GM21576 (cell line): Measurements from ENCODE around the gene MOV10L1.

Experiments
- ATAC-seq: cut with Tn5 transposase; IDR thresholded peaks from one replicate; pipeline ENCODE4 v1.9.1; 2021; ENCODE audit warnings: mild to moderate bottlenecking, moderate library complexity; ENCODE audit not compliant: unreplicated experiment

MOV10L1 gene

DNA sequence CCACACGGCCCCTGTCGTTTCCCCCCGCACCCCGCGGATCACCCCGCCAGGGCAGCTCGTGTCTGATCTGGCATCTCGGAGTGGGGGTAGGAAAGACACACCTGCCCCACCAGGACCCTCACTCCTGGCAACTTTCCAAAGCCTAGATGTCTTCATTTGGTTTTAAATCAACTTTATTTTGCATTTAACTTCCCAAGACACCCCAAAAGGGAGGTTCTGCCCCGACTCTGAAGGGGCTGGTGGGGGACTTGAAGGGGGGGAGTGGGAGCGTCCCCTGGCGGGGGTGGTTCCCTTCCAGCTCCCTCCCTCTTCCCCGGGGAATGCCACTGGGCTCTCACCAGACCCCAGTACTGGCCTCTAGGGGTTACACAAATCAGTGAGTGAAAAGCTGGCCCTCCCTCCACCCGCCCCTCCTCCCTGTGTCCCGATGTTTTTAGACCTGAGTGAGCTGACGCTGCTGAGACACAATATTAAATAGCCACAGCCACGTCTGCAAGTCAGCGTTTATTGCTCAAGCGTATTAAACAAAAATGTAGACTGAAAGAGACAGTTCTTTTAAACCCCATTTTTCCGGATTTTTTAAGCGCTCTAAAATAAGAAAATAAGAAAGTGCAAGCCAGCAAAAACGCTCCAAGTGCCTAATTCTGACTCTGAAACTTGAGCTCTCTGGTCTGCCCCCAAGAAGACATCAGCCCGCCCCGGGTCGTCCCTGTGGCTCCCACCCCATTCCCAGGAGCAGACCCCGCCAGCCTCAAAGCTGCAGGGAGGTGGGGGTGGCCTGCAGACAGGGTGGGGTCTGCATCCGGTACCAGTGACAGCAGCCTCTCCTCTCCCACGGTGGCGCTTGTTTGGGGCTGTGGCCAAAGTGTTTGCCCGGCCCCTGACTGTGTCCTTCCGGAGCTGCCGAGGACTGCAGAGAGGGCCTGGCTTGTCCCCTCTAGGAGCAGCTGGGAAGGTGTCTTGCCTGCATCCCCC lies 30.6 kb upstream of the MOV10L1 start:
- ATAC-seq = no peak

DNA sequence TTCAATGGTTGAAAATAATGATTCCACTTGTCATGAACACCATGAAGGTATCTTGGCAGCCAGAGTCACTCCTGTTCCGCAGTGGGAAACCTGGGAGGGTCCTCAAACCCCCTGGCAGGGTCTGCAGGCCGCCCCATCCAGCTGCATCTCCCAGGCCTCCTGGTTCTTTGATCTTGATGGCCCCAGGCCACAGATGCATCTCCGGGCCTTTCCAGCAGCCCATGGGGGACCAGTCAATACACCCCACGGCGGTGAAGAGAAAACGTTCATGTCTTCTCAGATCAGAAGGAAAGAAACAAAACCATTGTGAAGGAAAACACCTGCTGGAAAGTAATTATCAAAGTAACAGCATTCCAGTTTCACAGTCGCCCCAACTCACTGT lies 29.9 kb upstream of the MOV10L1 start:
- ATAC-seq = no peak

DNA sequence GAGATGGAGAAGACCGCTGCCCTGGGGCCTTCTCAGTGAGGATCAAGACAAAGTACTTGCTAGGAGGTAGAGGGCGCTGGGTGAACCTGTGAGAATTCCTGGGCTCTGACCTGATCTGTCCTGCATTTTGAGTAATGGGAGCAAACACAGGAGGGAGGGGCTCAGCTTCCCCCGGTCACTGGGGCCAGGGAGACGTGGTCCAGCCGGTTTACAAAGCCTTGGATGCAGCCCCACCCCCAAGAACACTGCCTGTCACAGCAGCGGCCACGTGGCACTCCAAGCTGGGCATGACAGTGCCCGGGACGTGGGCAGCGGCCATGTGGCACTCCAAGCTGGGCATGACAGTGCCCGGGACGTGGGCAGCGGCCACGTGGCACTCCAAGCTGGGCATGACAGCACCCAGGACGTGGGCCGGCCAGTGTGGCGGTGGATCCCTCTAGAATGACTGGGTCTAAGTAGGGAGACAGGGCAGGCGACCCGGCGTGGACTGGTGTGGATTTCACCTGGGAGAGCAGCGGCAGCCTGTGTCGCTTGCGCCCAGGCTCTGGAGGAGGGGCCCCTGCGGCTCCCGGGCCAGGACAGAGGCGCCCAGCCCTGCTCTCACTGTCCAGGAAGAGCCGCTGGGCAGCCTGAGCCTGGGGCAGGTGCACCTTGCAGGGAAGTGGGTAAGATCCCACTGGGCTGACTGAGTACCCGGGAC lies 29.2 kb upstream of the MOV10L1 start:
- no peak for ATAC-seq

DNA sequence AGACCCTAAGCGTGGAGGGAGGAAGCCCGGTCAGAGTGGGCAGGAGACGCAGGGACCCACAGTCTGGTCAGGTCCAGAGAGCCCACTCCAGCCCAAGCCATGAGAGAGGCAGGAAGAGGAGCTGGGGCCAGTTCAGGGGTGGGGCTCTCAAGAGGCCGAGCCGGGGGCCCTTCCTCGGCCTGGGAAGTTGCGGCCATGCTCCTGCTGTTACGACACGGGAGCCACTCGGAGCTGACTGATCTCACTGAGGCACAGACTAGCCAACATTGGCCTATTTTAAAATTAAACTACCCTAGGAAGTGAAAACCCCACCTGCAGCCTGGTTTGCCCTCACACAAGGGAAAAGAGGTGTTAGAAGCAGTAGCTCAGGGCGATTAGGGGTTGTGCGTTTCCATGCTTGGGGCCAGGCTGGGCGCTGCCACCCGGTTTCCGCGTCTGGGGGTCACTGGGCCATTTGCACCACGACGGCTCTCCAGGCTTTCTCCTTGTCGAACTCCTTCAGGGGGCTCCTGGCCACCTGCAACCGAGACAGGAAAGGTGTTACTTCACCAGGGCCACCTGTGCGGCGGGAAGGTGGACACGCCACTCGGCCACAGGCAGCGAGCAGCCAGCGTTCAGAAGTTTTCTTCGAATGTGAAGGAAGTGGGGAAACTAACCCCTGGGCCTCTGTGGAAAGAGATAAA lies 28.5 kb upstream of the MOV10L1 start:
- no peak for ATAC-seq

DNA sequence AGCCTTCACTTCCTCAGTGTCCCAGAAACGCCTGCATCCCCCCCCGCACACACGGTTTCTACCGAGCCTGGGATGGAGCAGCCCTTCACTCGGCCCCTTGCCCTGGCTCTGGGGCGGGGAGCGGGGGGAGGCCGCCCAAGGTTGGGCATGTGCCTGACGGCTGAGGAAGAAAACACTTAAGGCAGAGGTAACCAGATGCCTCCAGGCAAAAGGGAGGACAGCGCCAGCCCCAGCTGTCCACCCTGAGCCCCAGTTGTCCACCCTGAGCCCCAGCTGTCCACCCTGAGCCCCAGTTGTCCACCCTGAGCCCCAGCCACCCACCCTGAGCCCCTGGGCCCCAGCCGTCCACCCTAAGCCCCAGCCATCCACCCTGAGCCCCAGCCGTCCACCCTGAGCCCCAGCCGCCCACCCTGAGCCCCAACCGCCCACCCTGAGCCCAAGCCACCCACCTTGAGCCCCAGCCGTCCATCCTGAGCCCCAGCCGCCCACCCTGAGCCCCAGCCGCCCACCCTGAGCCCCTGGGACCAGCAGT lies 27.9 kb upstream of the MOV10L1 start:
- no peak for ATAC-seq

DNA sequence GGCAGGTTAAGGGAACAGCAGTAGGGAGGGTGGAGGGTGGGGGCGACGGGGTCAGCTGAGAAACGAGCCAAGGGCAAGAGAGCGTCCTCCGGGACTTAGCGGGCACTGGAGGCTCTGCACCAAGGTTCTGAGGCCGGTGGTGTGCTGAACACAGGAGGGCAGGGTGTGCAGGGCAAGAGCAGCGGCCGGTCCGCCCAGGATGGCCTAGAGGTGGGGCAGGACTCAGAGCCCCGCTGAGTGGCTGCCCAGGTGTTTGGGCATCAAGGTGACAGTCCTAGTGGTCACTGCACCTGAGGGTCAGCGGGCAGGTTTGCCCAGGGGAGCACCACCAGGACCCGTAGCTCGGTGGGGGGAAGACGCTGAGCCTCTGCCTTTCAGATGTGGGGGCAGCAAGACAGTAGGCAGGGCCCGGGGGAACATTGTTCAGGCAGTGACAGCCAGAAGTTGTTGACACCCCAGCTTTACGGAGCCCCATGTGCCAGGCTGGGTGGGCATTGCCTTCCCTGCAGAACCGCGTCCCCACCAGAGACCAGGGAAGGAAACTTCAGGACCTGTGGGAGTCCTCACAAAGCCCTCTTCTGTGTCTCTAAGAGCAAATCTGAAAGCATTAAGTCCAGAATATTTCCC lies 27.2 kb upstream of the MOV10L1 start:
- ATAC-seq = no peak

DNA sequence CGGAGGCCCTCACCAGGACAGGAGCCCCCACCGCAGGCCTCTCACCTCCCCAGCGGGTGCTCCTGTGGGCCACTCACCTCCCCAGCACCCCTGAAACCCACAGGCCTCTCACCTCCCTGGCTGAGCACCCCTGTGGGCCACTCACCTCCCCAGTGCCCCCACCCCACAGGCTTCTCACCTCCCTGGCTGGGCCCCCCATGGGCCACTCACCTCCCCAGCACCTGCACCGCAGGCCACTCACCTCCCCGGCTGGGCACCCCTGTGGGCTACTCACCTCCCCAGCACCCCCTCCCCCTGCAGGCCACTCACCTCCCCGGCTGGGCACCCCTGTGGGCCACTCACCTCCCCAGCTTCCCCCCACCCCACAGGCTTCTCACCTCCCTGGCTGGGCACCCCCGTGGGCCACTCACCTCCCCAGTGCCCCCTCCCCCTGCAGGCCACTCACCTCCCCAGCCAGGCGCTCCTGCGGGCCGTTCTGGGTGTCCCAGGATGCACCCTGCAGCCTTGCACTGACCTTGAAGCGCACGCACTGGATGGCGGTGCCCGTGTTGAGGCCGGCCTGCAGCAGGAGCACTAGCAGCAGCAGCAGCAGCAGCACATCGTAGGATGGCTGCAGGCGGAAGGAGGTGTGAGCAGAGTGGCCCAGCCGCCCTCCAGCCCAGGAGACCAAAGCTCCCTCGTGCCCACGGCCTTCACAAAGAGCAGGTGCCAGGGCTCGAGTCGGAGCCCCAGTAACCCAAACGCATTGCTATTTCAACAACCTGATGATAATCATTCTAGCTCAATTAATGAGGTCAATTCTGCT lies 26.0 kb upstream of the MOV10L1 start:
- no peak for ATAC-seq

DNA sequence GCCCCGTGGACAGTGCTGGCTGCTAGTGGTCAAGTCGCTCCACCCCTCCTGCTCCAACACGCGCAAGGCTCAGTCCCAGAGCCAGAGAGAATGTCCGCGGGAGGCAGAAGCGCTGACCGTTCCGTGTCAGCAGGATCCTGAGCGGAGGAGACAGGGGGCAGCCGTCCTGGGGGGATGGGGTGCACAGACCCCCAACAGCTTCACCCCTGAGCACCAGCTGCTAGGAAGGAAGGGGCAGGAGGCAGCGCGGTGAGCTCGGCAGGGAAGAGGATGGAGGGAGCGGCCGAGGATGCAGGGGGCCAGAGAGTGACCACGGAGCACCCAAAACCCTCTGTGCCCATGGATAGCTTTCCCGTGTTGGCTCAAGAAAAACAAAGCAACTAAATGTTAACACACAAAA lies 25.4 kb upstream of the MOV10L1 start:
- no peak for ATAC-seq

DNA sequence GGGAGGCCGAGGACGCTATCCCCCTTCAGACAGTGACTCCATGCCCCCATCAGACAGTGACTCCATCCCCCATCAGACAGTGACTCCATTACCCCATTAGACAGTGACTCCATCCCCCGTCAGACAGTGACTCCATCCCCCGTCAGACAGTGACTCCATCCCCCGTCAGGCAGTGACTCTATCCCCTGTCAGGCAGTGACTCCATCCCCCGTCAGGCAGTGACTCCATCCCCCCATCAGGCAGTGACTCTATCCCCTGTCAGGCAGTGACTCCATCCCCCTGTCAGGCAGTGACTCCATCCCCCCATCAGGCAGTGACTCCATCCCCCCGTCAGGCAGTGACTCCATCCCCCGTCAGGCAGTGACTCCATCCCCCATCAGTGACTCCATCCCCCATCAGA lies 22.6 kb upstream of the MOV10L1 start:
- ATAC-seq = no peak

DNA sequence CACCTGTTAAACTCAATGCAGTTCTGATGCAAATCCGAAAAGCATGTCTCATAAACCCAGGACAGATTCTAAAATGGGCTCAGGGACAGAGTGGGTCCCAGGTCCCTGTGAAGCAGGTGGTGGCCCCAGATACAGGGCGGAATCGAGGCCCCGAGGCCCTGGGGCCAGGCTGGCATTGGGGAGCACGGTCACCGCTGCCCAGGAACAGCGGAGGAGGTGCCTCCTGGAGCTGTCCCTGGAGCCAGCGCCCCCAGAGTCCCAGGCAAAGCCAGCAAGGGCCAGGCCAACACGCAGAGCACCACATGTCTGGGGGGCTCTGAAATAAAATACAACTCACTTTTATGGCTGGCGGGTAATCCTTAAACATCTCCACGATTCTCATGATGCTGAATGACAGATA lies 21.7 kb upstream of the MOV10L1 start:
- ATAC-seq = no peak

DNA sequence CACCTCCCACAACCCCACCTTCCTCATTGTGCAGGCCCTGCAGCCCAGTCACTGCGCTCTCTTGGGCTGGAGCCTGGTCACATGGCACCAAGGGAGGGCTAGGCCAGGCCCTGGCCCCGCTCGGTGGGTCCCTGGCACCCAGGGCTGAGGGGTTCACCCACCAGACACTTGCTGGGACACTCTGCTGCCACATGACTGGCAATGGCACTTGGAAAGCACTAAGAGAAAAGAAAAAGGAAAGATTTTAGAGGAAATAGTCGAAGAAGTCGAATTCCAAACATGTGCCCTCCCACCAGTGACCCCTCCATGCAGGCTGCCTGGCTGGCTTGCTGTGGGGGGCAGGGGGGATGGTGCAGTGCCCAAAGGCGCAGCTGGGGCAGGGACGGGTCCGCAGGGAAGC lies 19.4 kb upstream of the MOV10L1 start:
- no peak for ATAC-seq

DNA sequence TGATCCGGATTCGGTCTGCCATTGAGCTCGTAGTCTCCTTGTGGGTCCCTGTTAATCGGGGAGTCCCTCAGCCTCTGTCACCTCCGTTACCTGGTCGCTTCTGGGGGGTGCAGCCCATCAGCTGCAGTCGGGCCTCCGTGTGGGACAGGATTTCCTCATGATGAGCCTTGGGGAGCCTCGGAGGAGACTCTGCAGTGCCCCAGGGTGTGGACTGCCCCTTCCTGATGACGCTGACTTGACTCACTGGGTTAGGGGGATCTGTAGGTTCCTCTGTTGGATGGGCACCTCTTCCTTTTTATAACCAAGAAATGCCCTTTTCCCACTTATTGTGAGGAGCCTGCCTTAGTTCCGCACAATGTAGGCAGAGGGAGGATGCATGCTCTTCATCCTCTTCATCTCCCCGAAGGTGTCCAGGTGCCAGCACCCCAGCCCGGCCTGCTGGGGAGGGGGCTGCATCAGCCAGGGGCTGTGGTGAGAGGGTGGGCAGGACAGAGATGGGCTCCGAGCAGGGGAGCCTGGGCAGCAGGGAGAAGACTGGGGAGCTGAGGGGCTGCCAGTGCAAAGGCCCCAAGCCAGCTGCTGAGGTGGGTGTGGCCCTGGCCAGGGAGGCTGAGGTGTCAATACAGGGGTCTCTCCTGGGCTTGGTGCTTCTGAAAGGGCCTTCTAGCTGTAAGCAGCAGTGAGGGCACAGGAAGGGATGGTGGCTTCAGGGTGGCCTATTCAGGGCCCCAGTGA lies 18.2 kb upstream of the MOV10L1 start:
- ATAC-seq = no peak

DNA sequence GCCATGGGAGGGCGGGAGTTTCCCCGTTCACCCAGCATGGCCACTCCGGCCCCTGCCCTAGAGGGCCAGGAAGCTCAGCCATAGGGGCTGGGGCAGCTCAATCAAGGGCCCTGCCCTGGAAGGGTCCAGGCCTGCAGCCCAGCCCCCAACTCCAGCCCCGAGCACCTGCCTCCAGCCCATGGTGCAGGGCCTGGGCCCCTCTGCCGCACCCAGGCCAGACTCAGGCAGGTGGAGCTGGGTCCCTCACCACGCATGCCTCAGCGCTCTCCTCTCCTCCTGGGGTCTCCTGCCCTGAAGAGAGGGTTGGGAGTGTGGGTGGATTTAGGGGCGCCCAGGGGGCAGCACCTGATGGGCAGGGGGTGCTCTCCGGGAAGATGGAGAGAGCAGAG lies 17.6 kb upstream of the MOV10L1 start:
- ATAC-seq = no peak

DNA sequence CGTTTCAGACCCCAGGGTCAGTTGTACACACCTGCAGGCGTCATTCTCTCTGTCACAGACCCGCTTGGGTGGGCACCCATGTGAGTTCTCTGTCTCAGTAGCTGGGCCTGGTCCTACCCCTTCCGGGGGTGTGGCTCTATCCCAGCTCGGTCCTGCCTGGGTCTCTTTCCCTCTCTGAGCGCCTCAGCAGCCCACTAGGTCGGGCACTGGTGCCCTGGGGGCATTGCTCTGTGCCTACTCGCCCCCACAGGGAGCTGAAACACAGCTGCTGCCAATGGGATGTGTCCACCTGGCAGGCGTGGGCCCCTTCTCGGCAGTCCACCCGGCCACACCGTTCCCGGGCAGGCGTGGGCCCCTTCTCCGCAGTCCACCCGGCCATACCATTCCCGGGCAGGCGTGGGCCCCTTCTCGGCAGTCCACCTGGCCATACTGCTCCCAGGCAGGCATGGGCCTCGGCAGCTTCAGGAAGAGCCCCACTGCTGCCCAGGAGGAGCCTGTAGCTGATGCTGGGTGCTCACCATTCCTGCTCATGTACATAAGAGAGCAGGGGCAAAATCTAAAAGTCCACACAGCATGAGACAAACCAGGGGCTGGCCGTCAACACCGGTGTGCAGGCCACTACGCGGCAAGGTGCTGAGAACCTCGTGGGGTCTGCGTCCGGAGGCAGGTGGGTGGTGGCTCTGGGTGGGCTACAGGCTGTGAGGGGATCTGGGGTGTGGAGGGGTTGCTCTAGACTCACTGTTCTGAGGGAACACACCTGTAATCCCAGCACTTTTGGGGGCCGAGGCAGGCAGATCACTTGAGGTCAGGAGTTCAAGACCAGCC lies 16.9 kb upstream of the MOV10L1 start:
- no peak for ATAC-seq

DNA sequence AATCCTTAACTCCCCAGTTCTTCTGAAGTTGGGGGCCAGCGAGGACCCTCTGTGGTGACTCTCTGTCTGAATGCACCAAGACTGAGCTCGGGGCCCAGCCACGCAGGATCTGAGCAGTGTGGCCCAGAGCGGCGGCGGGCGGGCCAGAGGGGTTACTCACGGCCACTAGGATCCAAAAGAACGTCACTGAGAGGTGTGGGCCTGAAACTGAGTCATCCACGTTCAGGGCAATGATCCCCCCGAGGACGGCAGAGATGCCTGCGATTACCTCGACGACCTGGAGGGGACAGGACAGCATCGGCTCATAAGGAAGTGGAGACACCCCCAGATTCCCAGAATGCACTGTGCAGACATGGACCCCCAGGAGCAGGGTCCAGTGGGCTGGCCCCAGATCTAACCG lies 15.8 kb upstream of the MOV10L1 start:
- ATAC-seq = no peak

DNA sequence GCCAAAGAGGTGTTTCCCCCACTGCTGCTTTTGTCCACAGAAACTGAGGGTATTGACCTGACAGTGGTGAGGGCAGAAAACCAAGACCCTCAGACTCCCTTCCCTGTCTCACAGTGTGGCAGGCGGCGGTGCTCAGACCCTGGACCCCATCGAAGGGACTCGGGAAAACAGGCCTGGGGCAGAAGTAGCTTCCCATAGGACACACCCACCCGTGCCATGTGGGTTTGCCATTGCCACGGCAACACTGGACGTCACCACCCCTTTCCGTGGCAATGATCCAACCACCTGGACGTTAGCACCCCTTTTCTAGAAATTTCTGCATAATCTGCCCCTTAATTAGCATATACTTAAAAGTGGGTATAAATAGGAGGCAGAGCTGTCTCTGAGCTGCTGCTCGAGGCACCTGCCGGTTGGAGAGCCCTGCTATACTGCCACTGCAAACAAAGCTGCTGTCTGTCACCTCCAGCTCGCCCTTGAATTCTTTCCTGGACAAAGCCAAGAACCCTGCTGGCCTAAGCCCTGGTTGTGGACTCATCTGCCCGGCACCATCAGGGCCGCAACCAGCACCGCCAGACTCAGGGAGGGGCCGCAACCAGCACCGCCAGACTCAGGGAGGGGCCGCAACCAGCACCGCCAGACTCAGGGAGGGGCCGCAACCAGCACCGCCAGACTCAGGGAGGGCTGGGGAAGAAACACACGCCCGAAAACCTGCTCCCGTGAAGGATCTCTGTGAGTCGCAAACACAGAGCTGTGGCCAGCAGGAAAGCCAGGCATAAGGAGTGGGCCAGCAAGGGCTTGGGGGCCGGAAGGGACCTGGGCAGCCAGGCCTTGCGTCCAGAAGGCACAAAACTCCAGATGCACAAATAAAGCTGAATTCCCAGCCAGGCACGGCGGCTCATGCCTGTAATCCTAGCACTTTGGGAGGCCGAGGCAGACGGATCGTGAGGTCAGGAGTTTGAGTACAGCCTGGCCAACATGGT lies 15.0 kb upstream of the MOV10L1 start:
- no peak for ATAC-seq
